ENCODE results near the gene PIEZO2. TPM values are rescaled to one million over a fixed set of nuclear protein-coding genes. Genes with fewer than 3 reads are reported as not detected.

PIEZO2 gene
- total RNA-seq, 1 donor from 2014 or later, result 4.2 TPM

DNA sequence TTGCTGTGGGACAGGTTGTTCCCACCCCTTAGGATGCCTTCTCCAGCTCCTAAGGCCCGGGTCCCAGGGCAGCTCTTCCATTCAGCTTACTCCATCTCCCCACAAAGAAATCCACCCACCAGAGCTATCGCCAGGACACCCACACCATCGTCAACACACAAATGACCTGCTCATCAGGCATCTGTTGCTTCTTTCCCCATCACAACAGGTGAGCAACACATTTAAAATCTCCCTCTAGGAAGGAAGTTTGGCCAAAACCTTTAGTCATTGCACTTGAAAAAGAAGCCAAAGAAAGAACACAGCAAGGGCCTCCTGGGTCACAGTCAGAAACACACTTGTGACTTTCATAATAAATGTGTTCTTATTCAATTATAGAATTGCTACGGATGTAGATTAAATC, 289.0 kb downstream of the PIEZO2 start:
- H3K27me3 Mint-ChIP-seq (ENCODE audit: insufficient read depth, low read depth), result peaks cover 3% of the 10 kb centered on the region
- no peak overlapping the region for H3K4me3 Mint-ChIP-seq
- H3K9me3 Mint-ChIP-seq, result peaks cover 10% of the 10 kb centered on the region
- H3K4me1 ChIP-seq, result no peaks in the 10 kb centered on the region
- H3K27me3 ChIP-seq, result no peaks in the 10 kb centered on the region
- no peak overlapping the region for H3K9ac ChIP-seq
- TF ChIP-seq EZH2phosphoT487 (IDR thresholded peaks at IDR 0.05), result no peak
- no peak for TF ChIP-seq EZH2 (IDR thresholded peaks at IDR 0.05)
- no peaks in the 10 kb centered on the region for H4K20me1 ChIP-seq (ENCODE audit: low read depth)
- no peaks in the 10 kb centered on the region for H3K79me2 ChIP-seq (ENCODE audit: low read depth)
- no peaks in the 10 kb centered on the region for H3K36me3 ChIP-seq
- no peaks in the 10 kb centered on the region for H3F3A ChIP-seq (ENCODE audit: low read depth)
- no peaks in the 10 kb centered on the region for H3K9me3 ChIP-seq (ENCODE audit: low read depth)
- no peak overlapping the region for H3K4me3 ChIP-seq
- no peak for DNase-seq (ENCODE audit: low spot score)
- no peak overlapping the region for H2AFZ ChIP-seq (replicated peaks)
- no peak overlapping the region for H3K27ac ChIP-seq
- H3K4me1 Mint-ChIP-seq, result peaks cover 2% of the 10 kb centered on the region
- no peak overlapping the region for H3K4me2 ChIP-seq
- H3K36me3 Mint-ChIP-seq, result no peaks in the 10 kb centered on the region
- no peak overlapping the region for H3K27ac Mint-ChIP-seq

DNA sequence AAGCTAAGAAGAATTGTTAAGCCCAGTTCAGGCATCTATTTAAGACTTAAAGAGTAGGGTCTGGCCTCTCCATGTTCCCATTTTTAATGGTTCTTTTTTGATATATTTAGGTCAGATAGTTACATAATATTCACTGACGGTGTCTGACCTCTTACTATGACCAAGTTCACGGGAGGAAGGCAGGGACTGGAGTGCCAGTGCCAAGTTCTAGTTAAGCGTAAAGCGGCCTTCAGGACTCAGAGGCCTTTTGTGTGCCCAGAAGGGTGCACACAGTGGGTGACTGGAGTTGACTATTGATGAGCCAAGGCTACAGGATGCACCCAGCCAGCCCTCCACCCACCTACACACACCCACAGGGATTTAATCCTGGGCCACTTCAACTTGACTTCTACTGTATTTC, 290.9 kb downstream of the PIEZO2 start:
- H3K36me3 Mint-ChIP-seq, result no peaks in the 10 kb centered on the region
- peaks cover 2% of the 10 kb centered on the region for H3K4me1 Mint-ChIP-seq
- TF ChIP-seq CTCF (IDR thresholded peaks at IDR 0.05) (no peak), EZH2 (IDR thresholded peaks at IDR 0.05) (no peak), EZH2phosphoT487 (IDR thresholded peaks at IDR 0.05) (no peak)

GRCh38 chr18:10856132-10856531, 293.2 kb downstream of the PIEZO2 start:
- H3K4me2 ChIP-seq, result no peak overlapping the region
- H2AFZ ChIP-seq (replicated peaks), result no peak overlapping the region
- no peaks in the 10 kb centered on the region for H3K36me3 Mint-ChIP-seq
- H4K20me1 ChIP-seq (ENCODE audit: low read depth), result no peaks in the 10 kb centered on the region
- H3K9me3 Mint-ChIP-seq, result no peaks in the 10 kb centered on the region
- H3K9ac ChIP-seq, result no peak overlapping the region
- H3K27me3 Mint-ChIP-seq (ENCODE audit: insufficient read depth, low read depth), result no peaks in the 10 kb centered on the region
- no peak for TF ChIP-seq EZH2phosphoT487 (IDR thresholded peaks at IDR 0.05)
- TF ChIP-seq CTCF (IDR thresholded peaks at IDR 0.05), result no peak
- no peak for TF ChIP-seq EZH2 (IDR thresholded peaks at IDR 0.05)
- H3K4me3 Mint-ChIP-seq, result no peak overlapping the region
- H3K27ac ChIP-seq, result no peak overlapping the region
- no peaks in the 10 kb centered on the region for H3F3A ChIP-seq (ENCODE audit: low read depth)
- H3K4me3 ChIP-seq, result no peak overlapping the region
- H3K27ac Mint-ChIP-seq, result no peak overlapping the region
- H3K36me3 ChIP-seq, result no peaks in the 10 kb centered on the region
- H3K27me3 ChIP-seq, result no peaks in the 10 kb centered on the region
- no peaks in the 10 kb centered on the region for H3K4me1 ChIP-seq
- no peaks in the 10 kb centered on the region for H3K79me2 ChIP-seq (ENCODE audit: low read depth)
- no peak for DNase-seq (ENCODE audit: low spot score)
- H3K4me1 Mint-ChIP-seq, result peaks cover 2% of the 10 kb centered on the region
- H3K9me3 ChIP-seq (ENCODE audit: low read depth), result no peaks in the 10 kb centered on the region

More for the DNA sequence above, 290.9 kb downstream of the PIEZO2 start:
- Histone ChIP-seq H4K20me1 (ENCODE audit: low read depth) (no peaks in the 10 kb centered on the region), H3K27me3 (no peaks in the 10 kb centered on the region), H3K79me2 (ENCODE audit: low read depth) (no peaks in the 10 kb centered on the region), H3K36me3 (no peaks in the 10 kb centered on the region), H3K27ac (no peak overlapping the region), H3K4me2 (no peak overlapping the region), H3K4me3 (no peak overlapping the region), H3K9me3 (ENCODE audit: low read depth) (no peaks in the 10 kb centered on the region), H3F3A (ENCODE audit: low read depth) (no peaks in the 10 kb centered on the region), H3K9ac (no peak overlapping the region), H3K4me1 (no peaks in the 10 kb centered on the region), H2AFZ (replicated peaks) (no peak overlapping the region)
- H3K27me3 Mint-ChIP-seq (ENCODE audit: insufficient read depth, low read depth), result peaks cover 2% of the 10 kb centered on the region
- H3K9me3 Mint-ChIP-seq, result no peaks in the 10 kb centered on the region
- H3K4me3 Mint-ChIP-seq, result no peak overlapping the region
- DNase-seq (ENCODE audit: low spot score), result no peak
- no peak overlapping the region for H3K27ac Mint-ChIP-seq

- no peaks in the 10 kb centered on the region for H3K36me3 Mint-ChIP-seq
Measured at GRCh38 chr18:10852385-10853303, 296.7 kb downstream of the PIEZO2 start.

More at GRCh38 chr18:10852385-10853303, 296.7 kb downstream of the PIEZO2 start:
- Mint-ChIP-seq H3K4me3 (no peak overlapping the region), H3K27ac (no peak overlapping the region), H3K27me3 (ENCODE audit: insufficient read depth, low read depth) (no peaks in the 10 kb centered on the region), H3K9me3 (no peaks in the 10 kb centered on the region), H3K4me1 (no peaks in the 10 kb centered on the region)
- Histone ChIP-seq H3K4me3 (no peak overlapping the region), H3K9me3 (ENCODE audit: low read depth) (no peaks in the 10 kb centered on the region), H3K36me3 (no peaks in the 10 kb centered on the region), H3F3A (ENCODE audit: low read depth) (no peaks in the 10 kb centered on the region), H4K20me1 (ENCODE audit: low read depth) (no peaks in the 10 kb centered on the region), H3K27ac (no peak overlapping the region), H3K9ac (no peak overlapping the region), H3K79me2 (ENCODE audit: low read depth) (no peaks in the 10 kb centered on the region), H3K4me1 (no peaks in the 10 kb centered on the region), H3K4me2 (no peak overlapping the region), H2AFZ (replicated peaks) (no peak overlapping the region), H3K27me3 (no peaks in the 10 kb centered on the region)
- no peak for DNase-seq (ENCODE audit: low spot score)
- TF ChIP-seq EZH2 (IDR thresholded peaks at IDR 0.05) (no peak), EZH2phosphoT487 (IDR thresholded peaks at IDR 0.05) (no peak), CTCF (IDR thresholded peaks at IDR 0.05) (no peak)
